GM12878 (cell line): ENCODE measurements around the gene DCAF6.

Source experiments
- BHLHE40 ChIP-seq, 2 experiments: fragments of 450-650 bp in 1 of 2; IDR thresholded peaks; 2 replicates each; pipeline ENCODE4 v1.6.1; 2011 to 2017; ENCODE audit warnings: low read depth in 2 of 2, borderline replicate concordance in 1 of 2, improper control_type of control experiment in 1 of 2, low read length in 1 of 2, mild to moderate bottlenecking in 1 of 2
- EP300 ChIP-seq, 2 experiments: fragments of 150-350 bp in 1 of 2; IDR thresholded peaks; 2 replicates each; pipeline ENCODE4 v1.6.1; 2011 to 2012; ENCODE audit warnings: low read depth in 2 of 2, low read length in 2 of 2, borderline replicate concordance in 1 of 2, improper control_type of control experiment in 1 of 2, inconsistent platforms in 1 of 2; ENCODE audit not compliant: control insufficient read depth in 1 of 2
- POLR2AphosphoS5 ChIP-seq: IDR thresholded peaks from 2 replicates; pipeline ENCODE4 v1.6.1; 2011; ENCODE audit warnings: mild to moderate bottlenecking, low read length, inconsistent platforms
- RELA ChIP-seq: fragments of 450-650 bp; IDR thresholded peaks from 2 replicates; pipeline ENCODE4 v1.8.0; 2014; ENCODE audit warnings: borderline replicate concordance; ENCODE audit not compliant: partially characterized antibody
- TF ChIP-seq, protein P1 (sequence below): IDR thresholded peaks from 2 replicates; pipeline ENCODE4 v1.6.1; 2012; ENCODE audit warnings: low read length, inconsistent platforms

DNA sequence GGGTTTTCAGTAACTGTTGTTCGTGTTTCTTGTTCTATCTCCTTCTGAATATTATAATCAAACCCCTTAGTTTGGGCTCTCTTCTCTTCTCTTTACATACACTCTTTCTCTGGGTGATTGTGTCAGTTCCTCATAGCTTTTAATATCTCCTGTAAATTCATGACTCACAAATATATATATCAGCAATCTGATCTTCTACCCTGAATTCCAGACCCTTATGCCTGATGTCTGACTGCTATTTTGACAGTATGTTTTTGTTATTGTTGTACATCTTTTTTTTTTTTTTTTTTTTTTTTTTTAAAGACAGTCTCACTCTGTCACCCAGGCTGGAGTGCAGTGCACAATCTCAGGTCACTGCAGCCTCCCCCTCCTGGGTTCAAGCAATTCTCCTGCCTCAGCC is 71.2 kb downstream of the DCAF6 start:
- no peak for TF ChIP-seq BHLHE40 (IDR thresholded peaks at IDR 0.05; ENCODE audit: borderline replicate concordance in 1 of 2, low read depth in 2 of 2, low read length in 1 of 2)
- TF ChIP-seq, protein P1, sequence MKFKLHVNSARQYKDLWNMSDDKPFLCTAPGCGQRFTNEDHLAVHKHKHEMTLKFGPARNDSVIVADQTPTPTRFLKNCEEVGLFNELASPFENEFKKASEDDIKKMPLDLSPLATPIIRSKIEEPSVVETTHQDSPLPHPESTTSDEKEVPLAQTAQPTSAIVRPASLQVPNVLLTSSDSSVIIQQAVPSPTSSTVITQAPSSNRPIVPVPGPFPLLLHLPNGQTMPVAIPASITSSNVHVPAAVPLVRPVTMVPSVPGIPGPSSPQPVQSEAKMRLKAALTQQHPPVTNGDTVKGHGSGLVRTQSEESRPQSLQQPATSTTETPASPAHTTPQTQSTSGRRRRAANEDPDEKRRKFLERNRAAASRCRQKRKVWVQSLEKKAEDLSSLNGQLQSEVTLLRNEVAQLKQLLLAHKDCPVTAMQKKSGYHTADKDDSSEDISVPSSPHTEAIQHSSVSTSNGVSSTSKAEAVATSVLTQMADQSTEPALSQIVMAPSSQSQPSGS, result no peak
- TF ChIP-seq RELA, result no peak
- TF ChIP-seq EP300 (IDR thresholded peaks at IDR 0.05; ENCODE audit: borderline replicate concordance in 1 of 2, control insufficient read depth in 1 of 2, low read depth in 2 of 2, low read length in 2 of 2), result no peak
- no peak for TF ChIP-seq POLR2AphosphoS5
